ENCODE results near the gene RNF113B. TPM values are rescaled to one million over a fixed set of nuclear protein-coding genes. Genes with fewer than 3 reads are reported as not detected.

The RNF113B gene
- total and polyA plus RNA-seq, 12 donors: 0.15 to 0.27 TPM; not detected in 10

GRCh38 chr13:98157609-98158008, 19.5 kb downstream of the RNF113B start:
- Histone ChIP-seq H3K4me3 (no peak overlapping the region), H3K27ac (no peak overlapping the region), H3K36me3 (replicated peaks in 1 of 2) (no peaks in the 10 kb centered on the region), H3K9me3 (replicated peaks in 1 of 3) (no peaks in the 10 kb centered on the region), H3K4me1 (replicated peaks in 1 of 2) (peaks cover 13 to 25% of the 10 kb centered on the region in 2 donors), H3K27me3 (no peaks in the 10 kb centered on the region)
- no peak for DNase-seq
- WGBS, 4 donors: 87 to 93% (median 89%) methylated on average over 1 of the region's 1 CpG
- intact Hi-C loops (cut with DNase I): no loop called here
- TF ChIP-seq CTCF (IDR thresholded peaks at IDR 0.05) (no peak), POLR2A (IDR thresholded peaks at IDR 0.05) (no peak)

GRCh38 chr13:98157188-98157587, 19.9 kb downstream of the RNF113B start:
- TF ChIP-seq POLR2A (IDR thresholded peaks at IDR 0.05): no peak
- TF ChIP-seq CTCF (IDR thresholded peaks at IDR 0.05): no peak
- H3K4me1 ChIP-seq (replicated peaks in 1 of 2): peaks cover 13 to 25% of the 10 kb centered on the region in 2 donors
- H3K9me3 ChIP-seq (replicated peaks in 1 of 3): no peaks in the 10 kb centered on the region
- no peak for DNase-seq
- WGBS, 4 donors: 74 to 92% (median 76%) methylated on average over 7 of the region's 7 CpGs
- H3K27ac ChIP-seq: no peak overlapping the region
- H3K27me3 ChIP-seq: no peaks in the 10 kb centered on the region
- no peaks in the 10 kb centered on the region for H3K36me3 ChIP-seq (replicated peaks in 1 of 2)
- H3K4me3 ChIP-seq: no peak overlapping the region
- intact Hi-C loops (cut with DNase I): no loop called here

- 65 to 69% (median 65%) methylated on average over 2 of the region's 2 CpGs for WGBS, 4 donors
- Histone ChIP-seq H3K27ac (no peak overlapping the region), H3K9me3 (replicated peaks in 1 of 3) (no peaks in the 10 kb centered on the region), H3K4me3 (no peak overlapping the region), H3K27me3 (no peaks in the 10 kb centered on the region), H3K4me1 (replicated peaks in 1 of 2) (peaks cover 13 to 25% of the 10 kb centered on the region in 2 donors), H3K36me3 (replicated peaks in 1 of 2) (no peaks in the 10 kb centered on the region)
- DNase-seq: no peak
- TF ChIP-seq CTCF (IDR thresholded peaks at IDR 0.05) (no peak), POLR2A (IDR thresholded peaks at IDR 0.05) (no peak)
- intact Hi-C loops (cut with DNase I): no loop called here
Observed at GRCh38 chr13:98156259-98156658, 20.8 kb downstream of the RNF113B start.

GRCh38 chr13:98155475-98156109, 21.5 kb downstream of the RNF113B start:
- TF ChIP-seq POLR2A (IDR thresholded peaks at IDR 0.05): no peak
- Histone ChIP-seq H3K4me3 (no peak overlapping the region), H3K27me3 (no peaks in the 10 kb centered on the region), H3K36me3 (replicated peaks in 1 of 2) (no peaks in the 10 kb centered on the region), H3K27ac (no peak overlapping the region), H3K9me3 (replicated peaks in 1 of 3) (no peaks in the 10 kb centered on the region), H3K4me1 (replicated peaks in 1 of 2) (peaks cover 13 to 25% of the 10 kb centered on the region in 2 donors)
- WGBS, 4 donors: 74 to 88% (median 78%) methylated on average over 3 to 5 of the region's 5 CpGs
- intact Hi-C loops (cut with DNase I): no loop called here
- DNase-seq: peak in 6 of 7 donors; percentile 35 to 69 (median 60)

Measured in adrenal gland (tissue), 12 donors.